HepG2 (cell line): ENCODE results near the gene PLPPR2. TPM values are rescaled to one million over a fixed set of nuclear protein-coding genes. Genes with fewer than 3 reads are reported as not detected.

ENCODE experiments used
- BCL3 ChIP-seq: sonication (generic); formaldehyde crosslinking; IDR thresholded peaks from 2 replicates; pipeline ENCODE4 v1.5.1; 2020; ENCODE audit warnings: mild to moderate bottlenecking, missing genetic modification reagents, moderate library complexity
- MXD1 ChIP-seq: sonication (generic); formaldehyde crosslinking; IDR thresholded peaks from 2 replicates; pipeline ENCODE4 v1.4.0; 2020; ENCODE audit warnings: mild to moderate bottlenecking, missing genetic modification reagents
- NR2F6 ChIP-seq, 2 experiments: IDR thresholded peaks; 2 replicates each; pipeline ENCODE4 v1.6.1; 2016; ENCODE audit warnings: antibody characterized with exemption in 1 of 2, mild to moderate bottlenecking in 1 of 2
- RBM22 ChIP-seq: fragments of 200-400 bp; formaldehyde crosslinking; optimal IDR thresholded peaks from 2 replicates; pipeline ENCODE3; 2017; ENCODE audit warnings: mild to moderate bottlenecking, low read length, moderate library complexity
- REST ChIP-seq, 2 experiments: IDR thresholded peaks; 2 replicates each; pipeline ENCODE4 v1.6.1; 2011 to 2012; ENCODE audit warnings: low read length in 2 of 2, borderline replicate concordance in 1 of 2, low read depth in 1 of 2, mild to moderate bottlenecking in 1 of 2, moderate library complexity in 1 of 2
- SP2 ChIP-seq: sonication (generic); formaldehyde crosslinking; IDR thresholded peaks from 2 replicates; pipeline ENCODE4 v1.5.1; 2020; ENCODE audit warnings: mild to moderate bottlenecking, missing genetic modification reagents
- ZMAT5 ChIP-seq: sonication (generic); formaldehyde crosslinking; IDR thresholded peaks from 2 replicates; pipeline ENCODE4 v1.5.0; 2020; ENCODE audit warnings: mild to moderate bottlenecking, low read depth, missing genetic modification reagents, borderline replicate concordance
- ZNF101 ChIP-seq: sonication (generic); formaldehyde crosslinking; IDR thresholded peaks from 2 replicates; pipeline ENCODE4 v1.4.0; 2020; ENCODE audit warnings: mild to moderate bottlenecking, low read depth, missing genetic modification reagents, borderline replicate concordance
- ZNF280B ChIP-seq: sonication (generic); formaldehyde crosslinking; IDR thresholded peaks from 2 replicates; pipeline ENCODE4 v1.5.0; 2020; ENCODE audit warnings: missing genetic modification reagents, mild to moderate bottlenecking, borderline replicate concordance
- ZNF7 ChIP-seq: IDR thresholded peaks from 2 replicates; pipeline ENCODE4 v1.6.1; 2016; ENCODE audit warnings: missing biosample characterization, missing genetic modification reagents
- ZNF790 ChIP-seq: sonication (generic); formaldehyde crosslinking; IDR thresholded peaks from 2 replicates; pipeline ENCODE4 v1.8.0; 2022; ENCODE audit warnings: missing genetic modification reagents, mild to moderate bottlenecking, borderline replicate concordance
- polyA plus RNA-seq, 8 experiments: library from polyadenylated mRNA; depleted of rRNA in 3 of 8; stranded (reverse) in 7 of 8; unstranded in 1 of 8; fragments of >200 nt; fragmentation: Illumina TruSeq in 4 of 8; extraction: Trizol in 4 of 8; gene quantifications; 2 replicates each; pipeline versions ENCODE4 v1.2.1 to v1.2.3, GENCODE V29; 2011 to 2016; ENCODE audit warnings: low read depth in 4 of 8, missing spikeins in 1 of 8, mixed read lengths in 1 of 8; ENCODE audit not compliant: insufficient read depth in 1 of 8
- total RNA-seq, 5 experiments: library from RNA; depleted of rRNA; stranded (reverse); fragments of >200 nt; fragmentation: Illumina TruSeq; extraction: Trizol; gene quantifications; 2 replicates each; pipeline ENCODE4 v1.2.3, GENCODE V29; 2016; ENCODE audit warnings: low read depth in 1 of 5

The PLPPR2 gene
- total and polyA plus RNA-seq, 2 of the 13 experiments (the other 11 are each of a cell fraction or from before 2014, with no cell fraction given) = 1.5 to 2.1 TPM

GRCh38 chr19:11401808-11402543, 46.7 kb downstream of the PLPPR2 start (continued):
- TF ChIP-seq RBM22 (no peak), ZNF101 (no peak), NR2F6 (IDR thresholded peaks at IDR 0.05) (peak; percentile 79), NR2F6 (CRISPR knock-in tag; IDR thresholded peaks at IDR 0.05) (no peak), ZNF790 (CRISPR knock-in tag) (no peak), MXD1 (CRISPR knock-in tag) (no peak), ZNF7 (CRISPR knock-in tag) (no peak), SP2 (no peak), ZMAT5 (no peak), ZNF280B (CRISPR knock-in tag) (no peak), BCL3 (CRISPR knock-in tag) (no peak), REST (IDR thresholded peaks at IDR 0.05; ENCODE audit: borderline replicate concordance in 1 of 2, low read depth in 1 of 2, low read length in 2 of 2) (no peak)
- TF ChIP-seq, all 625 proteins: peak for 5
